Measurements from ENCODE around the gene PIP5KL1.

DNA sequence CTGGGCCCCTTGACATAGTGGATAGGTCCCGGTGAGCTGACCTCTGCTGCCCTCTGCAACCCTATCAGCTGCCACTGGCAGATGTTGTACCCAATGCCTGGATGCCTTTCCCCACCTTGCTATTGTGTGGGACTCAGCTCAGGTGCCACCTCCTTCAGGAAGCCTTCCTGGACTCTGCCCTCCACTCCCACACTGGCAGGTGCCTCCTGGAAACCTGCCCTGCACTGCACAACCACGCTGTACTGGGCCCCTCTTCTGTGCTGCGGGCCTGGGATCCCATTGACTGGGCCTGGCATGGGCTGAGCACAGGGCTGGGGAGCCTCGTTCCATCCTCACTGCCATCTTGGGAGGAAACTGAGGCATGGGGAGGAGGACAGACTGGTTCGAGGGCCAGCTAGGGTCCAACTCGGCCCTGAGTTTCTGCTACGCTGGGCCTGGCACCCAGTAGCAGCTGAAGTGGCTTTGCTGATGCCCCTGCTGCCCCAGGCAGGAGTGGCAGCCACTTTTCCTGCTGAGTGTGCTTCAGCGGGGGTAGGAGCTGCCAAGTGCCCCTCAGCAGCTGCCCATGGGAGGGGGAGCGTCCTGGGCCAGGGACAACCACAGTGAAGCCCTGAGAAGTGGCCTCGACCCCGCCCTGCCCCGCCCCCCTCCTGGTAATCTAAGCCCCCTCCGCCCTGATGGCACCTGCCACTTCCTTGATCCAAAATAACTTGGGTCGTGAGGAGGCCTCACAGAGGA, 54.4 kb downstream of the PIP5KL1 start:
- TF ChIP-seq POLR2A (IDR thresholded peaks at IDR 0.05) = no peak
- no peak for TF ChIP-seq POLR2AphosphoS5 (IDR thresholded peaks at IDR 0.05)
